HEK293 (cell line): Measurements from ENCODE around the gene SMIM29.

Experiments
- CTCF ChIA-PET: fragments of 350-600 bp; formaldehyde crosslinking; extraction: SDS; loops from one replicate; lab custom pipeline; 2021; ENCODE audit warnings: antibody characterized with exemption; lab: Yijun Ruan, JAX
- POLR2A ChIA-PET: fragments of 300-600 bp; formaldehyde crosslinking; extraction: SDS; loops from one replicate; lab custom pipeline; 2020; ENCODE audit warnings: antibody characterized with exemption, inconsistent platforms; lab: Yijun Ruan, JAX
- H3K27ac ChIP-seq: fragments of 200-500 bp; sonication (Bioruptor generic); 2 replicates; pipeline ENCODE4 v1.5.1; 2014; ENCODE audit warnings: low read depth, low read length, control low read depth, inconsistent platforms; ENCODE audit errors: extremely low read depth
- H3K36me3 ChIP-seq, 2 experiments: fragments of 200-500 bp in 1 of 2; sonication (Bioruptor generic) in 1 of 2; 1 replicate in 1 of 2; 2 replicates in 1 of 2; pipeline ENCODE4 v1.5.1; 2014 to 2017; ENCODE audit warnings: inconsistent platforms in 2 of 2, low read length in 2 of 2; ENCODE audit not compliant: control insufficient read depth in 2 of 2, insufficient read depth in 1 of 2
- H3K4me1 ChIP-seq: fragments of 200-500 bp; sonication (Bioruptor generic); 2 replicates; pipeline ENCODE4 v1.5.1; 2014; ENCODE audit warnings: mild to moderate bottlenecking, low read length, inconsistent platforms; ENCODE audit not compliant: control insufficient read depth, insufficient read depth
- H3K4me3 ChIP-seq: 2 replicates; pipeline ENCODE4 v1.5.1; 2011; ENCODE audit warnings: low read depth, mild to moderate bottlenecking, control low read depth, low read length, moderate library complexity
- H3K9me3 ChIP-seq: fragments of 200-500 bp; sonication (Bioruptor generic); 2 replicates; pipeline ENCODE4 v1.5.1; 2014; ENCODE audit warnings: low read depth, low read length, inconsistent platforms; ENCODE audit not compliant: control insufficient read depth, insufficient read depth
- GLI4 ChIP-seq: fragments of 450-650 bp; formaldehyde crosslinking; IDR thresholded peaks from 2 replicates; pipeline ENCODE4 v1.5.1; 2016; ENCODE audit warnings: missing biosample characterization, missing genetic modification characterization
- KLF10 ChIP-seq: fragments of 450-650 bp; IDR thresholded peaks from 2 replicates; pipeline ENCODE4 v1.5.1; 2018; ENCODE audit warnings: missing biosample characterization, mild to moderate bottlenecking, missing genetic modification characterization
- KLF8 ChIP-seq: fragments of 450-650 bp; formaldehyde crosslinking; IDR thresholded peaks from 2 replicates; pipeline ENCODE4 v1.5.1; 2016; ENCODE audit warnings: missing biosample characterization, missing genetic modification characterization
- MZF1 ChIP-seq: fragments of 450-650 bp; formaldehyde crosslinking; IDR thresholded peaks from 2 replicates; pipeline ENCODE4 v1.5.1; 2017; ENCODE audit warnings: missing biosample characterization, missing genetic modification characterization, borderline replicate concordance
- OVOL3 ChIP-seq: fragments of 450-650 bp; formaldehyde crosslinking; IDR thresholded peaks from 2 replicates; pipeline ENCODE4 v1.5.1; 2016; ENCODE audit warnings: missing biosample characterization, missing genetic modification characterization
- SP2 ChIP-seq: fragments of 450-650 bp; formaldehyde crosslinking; IDR thresholded peaks from 2 replicates; pipeline ENCODE4 v1.5.1; 2016; ENCODE audit warnings: missing biosample characterization, missing genetic modification characterization
- WT1 ChIP-seq: fragments of 450-650 bp; formaldehyde crosslinking; IDR thresholded peaks from 2 replicates; pipeline ENCODE4 v1.5.1; 2016; ENCODE audit warnings: missing biosample characterization, missing genetic modification characterization
- YY2 ChIP-seq: fragments of 450-650 bp; formaldehyde crosslinking; IDR thresholded peaks from 2 replicates; pipeline ENCODE4 v1.5.1; 2016; ENCODE audit warnings: missing biosample characterization, missing genetic modification characterization
- ZBTB8A ChIP-seq: fragments of 450-650 bp; formaldehyde crosslinking; IDR thresholded peaks from 2 replicates; pipeline ENCODE4 v1.5.1; 2016; ENCODE audit warnings: missing biosample characterization, missing genetic modification characterization
- ZEB2 ChIP-seq: fragments of 450-650 bp; formaldehyde crosslinking; IDR thresholded peaks from 2 replicates; pipeline ENCODE4 v1.5.1; 2016; ENCODE audit warnings: missing biosample characterization, missing genetic modification characterization
- ZNF146 ChIP-seq: fragments of 450-650 bp; formaldehyde crosslinking; IDR thresholded peaks from 2 replicates; pipeline ENCODE4 v1.5.1; 2016; ENCODE audit warnings: missing biosample characterization, missing genetic modification characterization
- ZNF221 ChIP-seq: fragments of 450-650 bp; formaldehyde crosslinking; IDR thresholded peaks from 2 replicates; pipeline ENCODE4 v1.5.1; 2017; ENCODE audit warnings: missing biosample characterization, missing genetic modification characterization, borderline replicate concordance
- ZNF23 ChIP-seq: fragments of 450-650 bp; formaldehyde crosslinking; IDR thresholded peaks from 2 replicates; pipeline ENCODE4 v1.5.1; 2016; ENCODE audit warnings: missing biosample characterization, missing genetic modification characterization, borderline replicate concordance
- ZNF311 ChIP-seq: fragments of 450-650 bp; formaldehyde crosslinking; IDR thresholded peaks from 2 replicates; pipeline ENCODE4 v1.5.1; 2017; ENCODE audit warnings: missing biosample characterization, missing genetic modification characterization, borderline replicate concordance
- ZNF335 ChIP-seq: fragments of 450-650 bp; formaldehyde crosslinking; conservative IDR thresholded peaks from 2 replicates; pipeline ENCODE4 v1.5.1; 2016; ENCODE audit warnings: missing biosample characterization, missing genetic modification characterization
- ZNF366 ChIP-seq: fragments of 450-650 bp; formaldehyde crosslinking; conservative IDR thresholded peaks from 2 replicates; pipeline ENCODE4 v1.5.1; 2016; ENCODE audit warnings: missing biosample characterization, missing genetic modification characterization
- ZNF394 ChIP-seq: fragments of 450-650 bp; formaldehyde crosslinking; IDR thresholded peaks from 2 replicates; pipeline ENCODE4 v1.5.1; 2016; ENCODE audit warnings: missing biosample characterization, missing genetic modification characterization, mild to moderate bottlenecking, moderate library complexity, borderline replicate concordance
- ZNF548 ChIP-seq: fragments of 450-650 bp; formaldehyde crosslinking; IDR thresholded peaks from 2 replicates; pipeline ENCODE4 v1.5.1; 2016; ENCODE audit warnings: missing biosample characterization, missing genetic modification characterization
- ZNF571 ChIP-seq: fragments of 450-650 bp; formaldehyde crosslinking; IDR thresholded peaks from 2 replicates; pipeline ENCODE4 v1.5.0; 2017; ENCODE audit warnings: missing biosample characterization, missing genetic modification characterization
- ZNF624 ChIP-seq: fragments of 450-650 bp; formaldehyde crosslinking; IDR thresholded peaks from 2 replicates; pipeline ENCODE4 v1.5.1; 2017; ENCODE audit warnings: missing biosample characterization, missing genetic modification characterization
- ZNF777 ChIP-seq: fragments of 450-650 bp; formaldehyde crosslinking; IDR thresholded peaks from 2 replicates; pipeline ENCODE4 v1.5.1; 2017; ENCODE audit warnings: missing biosample characterization, missing genetic modification characterization, borderline replicate concordance
- TF ChIP-seq, protein P1 (sequence below): fragments of 450-650 bp; formaldehyde crosslinking; IDR thresholded peaks from 2 replicates; pipeline ENCODE4 v1.5.1; 2016; ENCODE audit warnings: missing biosample characterization, missing genetic modification characterization, borderline replicate concordance
- TF ChIP-seq, protein P2 (sequence below): sonication (generic); formaldehyde crosslinking; IDR thresholded peaks from 2 replicates; pipeline ENCODE4 v1.8.1; 2022; ENCODE audit warnings: mild to moderate bottlenecking, moderate library complexity, missing genetic modification reagents
- TF ChIP-seq, protein P3 (sequence below): fragments of 450-650 bp; formaldehyde crosslinking; optimal IDR thresholded peaks from 2 replicates; pipeline ENCODE3; 2016; ENCODE audit warnings: missing biosample characterization, mild to moderate bottlenecking, missing genetic modification characterization
- TF ChIP-seq, protein P4 (sequence below): fragments of 450-650 bp; formaldehyde crosslinking; IDR thresholded peaks from 2 replicates; pipeline ENCODE4 v1.5.1; 2016; ENCODE audit warnings: missing biosample characterization, missing genetic modification characterization, borderline replicate concordance

SMIM29 gene

DNA sequence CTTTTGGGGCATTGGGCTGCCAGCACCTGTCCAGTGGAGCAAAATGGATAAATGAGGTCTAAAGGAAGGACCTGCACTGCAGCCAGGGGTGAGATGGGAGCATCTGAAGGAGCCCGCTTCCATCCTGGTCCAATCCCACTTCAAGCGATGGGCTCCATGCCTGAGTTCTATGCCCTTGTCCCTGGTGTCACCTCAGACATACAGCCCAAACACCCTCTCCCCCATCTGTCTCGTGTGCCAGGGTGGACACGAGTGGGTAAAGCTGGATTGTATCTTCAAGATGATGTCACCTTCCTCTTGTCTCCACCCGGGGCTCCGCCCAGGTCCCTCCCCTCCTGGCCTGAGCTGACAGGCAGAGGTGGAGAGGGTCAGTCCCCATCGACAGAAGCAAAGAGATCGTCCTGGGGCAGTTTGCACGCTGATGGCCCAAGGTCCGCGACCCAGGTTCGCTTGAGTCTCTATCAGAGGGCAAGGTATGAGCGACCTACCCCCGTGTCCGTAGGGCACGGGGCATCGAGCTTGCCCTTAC, 544 bp downstream of the SMIM29 start (continued):
- TF ChIP-seq, protein P1, sequence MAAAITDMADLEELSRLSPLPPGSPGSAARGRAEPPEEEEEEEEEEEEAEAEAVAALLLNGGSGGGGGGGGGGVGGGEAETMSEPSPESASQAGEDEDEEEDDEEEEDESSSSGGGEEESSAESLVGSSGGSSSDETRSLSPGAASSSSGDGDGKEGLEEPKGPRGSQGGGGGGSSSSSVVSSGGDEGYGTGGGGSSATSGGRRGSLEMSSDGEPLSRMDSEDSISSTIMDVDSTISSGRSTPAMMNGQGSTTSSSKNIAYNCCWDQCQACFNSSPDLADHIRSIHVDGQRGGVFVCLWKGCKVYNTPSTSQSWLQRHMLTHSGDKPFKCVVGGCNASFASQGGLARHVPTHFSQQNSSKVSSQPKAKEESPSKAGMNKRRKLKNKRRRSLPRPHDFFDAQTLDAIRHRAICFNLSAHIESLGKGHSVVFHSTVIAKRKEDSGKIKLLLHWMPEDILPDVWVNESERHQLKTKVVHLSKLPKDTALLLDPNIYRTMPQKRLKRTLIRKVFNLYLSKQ (tag by site-specific recombination), result no peak
- no peak; the same call in 1 of the 2 replicates for TF ChIP-seq ZNF777 (tag by site-specific recombination)
- TF ChIP-seq ZNF311 (tag by site-specific recombination), result no peak
- TF ChIP-seq MZF1 (tag by site-specific recombination), result 0 out of 2 replicates have a peak, but pooled peaks have one; percentile 5
- no peak for TF ChIP-seq KLF10 (tag by site-specific recombination)
- 0 out of 2 replicates have a peak, but pooled peaks have one; percentile 13 for TF ChIP-seq OVOL3 (tag by site-specific recombination)
- TF ChIP-seq ZNF221 (tag by site-specific recombination), result no peak
- no peak for TF ChIP-seq ZBTB8A (tag by site-specific recombination)
- no peak for TF ChIP-seq YY2 (tag by site-specific recombination)
- 0 out of 2 replicates have a peak, but pooled peaks have one; percentile 56 for TF ChIP-seq ZEB2
- TF ChIP-seq ZNF335 (tag by site-specific recombination), result no peak
- peak; percentile 13; the same call in 1 of the 2 replicates for TF ChIP-seq WT1 (tag by site-specific recombination)

DNA sequence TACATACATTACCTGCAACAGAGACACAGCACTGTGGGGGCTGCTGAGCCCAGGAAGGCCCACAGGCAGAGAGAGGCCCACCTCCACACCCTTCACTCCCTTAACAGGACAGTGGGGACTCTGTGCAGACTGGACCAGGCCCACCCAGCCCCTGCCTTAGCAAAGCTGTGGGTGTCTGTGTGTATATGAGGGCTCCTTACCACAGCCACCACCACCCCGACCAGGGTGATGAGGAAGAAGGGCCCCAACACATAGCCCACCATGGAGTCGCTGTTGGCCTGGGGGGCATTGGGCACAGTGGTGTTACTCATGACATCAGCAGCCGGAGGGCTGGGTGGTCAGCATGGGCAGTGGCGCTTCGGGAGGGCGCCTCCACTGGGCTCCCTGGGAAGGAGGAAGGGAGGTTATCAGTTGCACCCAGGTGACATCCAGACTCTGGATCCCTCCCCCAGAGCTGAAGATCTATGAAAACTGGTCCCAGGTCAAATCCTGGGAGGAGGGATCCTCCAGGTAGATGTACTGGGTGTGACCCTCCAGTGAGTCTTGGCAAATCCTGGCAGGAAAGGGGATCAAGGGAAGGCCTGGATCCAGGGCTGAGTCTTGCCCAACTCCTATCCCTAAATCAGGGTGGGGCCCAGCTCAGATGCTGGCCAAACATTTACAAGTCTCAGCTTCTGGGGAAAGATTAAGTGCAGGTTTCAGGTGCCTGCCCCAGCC, 1.2 kb downstream of the SMIM29 start:
- CTCF ChIA-PET, result interaction anchor here (0.5 to 4.9 kb wide), 14 partner anchors 11 to 1708 kb away, joined by 3 to 101 read pairs (median 6); partner anchors contain the start of genes HMGA1 and NUDT3
- Histone ChIP-seq H3K9me3 (no peaks in the 10 kb centered on the region), H3K4me3 (no peak overlapping the region), H3K36me3 (peaks cover 0 to 25% of the 10 kb centered on the region in 2 experiments; a peak in 1 of 3 replicates), H3K4me1 (peaks cover 3% of the 10 kb centered on the region), H3K27ac (no peak overlapping the region)
- POLR2A ChIA-PET, result interaction anchor here (1.4 to 4.5 kb wide), 4 partner anchors 24 to 178 kb away, joined by 5 to 54 read pairs (median 16); partner anchors contain the start of gene RPS10
- peak; percentile 23 for TF ChIP-seq SP2 (tag by site-specific recombination)
- TF ChIP-seq ZNF571 (tag by site-specific recombination), result no peak
- no peak for TF ChIP-seq ZNF548 (tag by site-specific recombination)
- no peak for TF ChIP-seq ZNF624 (tag by site-specific recombination)
- TF ChIP-seq ZNF146 (tag by site-specific recombination), result no peak
- TF ChIP-seq, protein P2, sequence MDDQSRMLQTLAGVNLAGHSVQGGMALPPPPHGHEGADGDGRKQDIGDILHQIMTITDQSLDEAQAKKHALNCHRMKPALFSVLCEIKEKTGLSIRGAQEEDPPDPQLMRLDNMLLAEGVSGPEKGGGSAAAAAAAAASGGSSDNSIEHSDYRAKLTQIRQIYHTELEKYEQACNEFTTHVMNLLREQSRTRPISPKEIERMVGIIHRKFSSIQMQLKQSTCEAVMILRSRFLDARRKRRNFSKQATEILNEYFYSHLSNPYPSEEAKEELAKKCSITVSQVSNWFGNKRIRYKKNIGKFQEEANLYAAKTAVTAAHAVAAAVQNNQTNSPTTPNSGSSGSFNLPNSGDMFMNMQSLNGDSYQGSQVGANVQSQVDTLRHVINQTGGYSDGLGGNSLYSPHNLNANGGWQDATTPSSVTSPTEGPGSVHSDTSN, result no peak
- TF ChIP-seq, protein P3, sequence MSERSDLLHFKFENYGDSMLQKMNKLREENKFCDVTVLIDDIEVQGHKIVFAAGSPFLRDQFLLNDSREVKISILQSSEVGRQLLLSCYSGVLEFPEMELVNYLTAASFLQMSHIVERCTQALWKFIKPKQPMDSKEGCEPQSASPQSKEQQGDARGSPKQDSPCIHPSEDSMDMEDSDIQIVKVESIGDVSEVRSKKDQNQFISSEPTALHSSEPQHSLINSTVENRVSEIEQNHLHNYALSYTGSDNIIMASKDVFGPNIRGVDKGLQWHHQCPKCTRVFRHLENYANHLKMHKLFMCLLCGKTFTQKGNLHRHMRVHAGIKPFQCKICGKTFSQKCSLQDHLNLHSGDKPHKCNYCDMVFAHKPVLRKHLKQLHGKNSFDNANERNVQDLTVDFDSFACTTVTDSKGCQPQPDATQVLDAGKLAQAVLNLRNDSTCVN (tag by site-specific recombination), result no peak
- TF ChIP-seq ZNF366 (tag by site-specific recombination), result 0 out of 2 replicates have a peak, but pooled peaks have one; percentile 14
- TF ChIP-seq, protein P4, sequence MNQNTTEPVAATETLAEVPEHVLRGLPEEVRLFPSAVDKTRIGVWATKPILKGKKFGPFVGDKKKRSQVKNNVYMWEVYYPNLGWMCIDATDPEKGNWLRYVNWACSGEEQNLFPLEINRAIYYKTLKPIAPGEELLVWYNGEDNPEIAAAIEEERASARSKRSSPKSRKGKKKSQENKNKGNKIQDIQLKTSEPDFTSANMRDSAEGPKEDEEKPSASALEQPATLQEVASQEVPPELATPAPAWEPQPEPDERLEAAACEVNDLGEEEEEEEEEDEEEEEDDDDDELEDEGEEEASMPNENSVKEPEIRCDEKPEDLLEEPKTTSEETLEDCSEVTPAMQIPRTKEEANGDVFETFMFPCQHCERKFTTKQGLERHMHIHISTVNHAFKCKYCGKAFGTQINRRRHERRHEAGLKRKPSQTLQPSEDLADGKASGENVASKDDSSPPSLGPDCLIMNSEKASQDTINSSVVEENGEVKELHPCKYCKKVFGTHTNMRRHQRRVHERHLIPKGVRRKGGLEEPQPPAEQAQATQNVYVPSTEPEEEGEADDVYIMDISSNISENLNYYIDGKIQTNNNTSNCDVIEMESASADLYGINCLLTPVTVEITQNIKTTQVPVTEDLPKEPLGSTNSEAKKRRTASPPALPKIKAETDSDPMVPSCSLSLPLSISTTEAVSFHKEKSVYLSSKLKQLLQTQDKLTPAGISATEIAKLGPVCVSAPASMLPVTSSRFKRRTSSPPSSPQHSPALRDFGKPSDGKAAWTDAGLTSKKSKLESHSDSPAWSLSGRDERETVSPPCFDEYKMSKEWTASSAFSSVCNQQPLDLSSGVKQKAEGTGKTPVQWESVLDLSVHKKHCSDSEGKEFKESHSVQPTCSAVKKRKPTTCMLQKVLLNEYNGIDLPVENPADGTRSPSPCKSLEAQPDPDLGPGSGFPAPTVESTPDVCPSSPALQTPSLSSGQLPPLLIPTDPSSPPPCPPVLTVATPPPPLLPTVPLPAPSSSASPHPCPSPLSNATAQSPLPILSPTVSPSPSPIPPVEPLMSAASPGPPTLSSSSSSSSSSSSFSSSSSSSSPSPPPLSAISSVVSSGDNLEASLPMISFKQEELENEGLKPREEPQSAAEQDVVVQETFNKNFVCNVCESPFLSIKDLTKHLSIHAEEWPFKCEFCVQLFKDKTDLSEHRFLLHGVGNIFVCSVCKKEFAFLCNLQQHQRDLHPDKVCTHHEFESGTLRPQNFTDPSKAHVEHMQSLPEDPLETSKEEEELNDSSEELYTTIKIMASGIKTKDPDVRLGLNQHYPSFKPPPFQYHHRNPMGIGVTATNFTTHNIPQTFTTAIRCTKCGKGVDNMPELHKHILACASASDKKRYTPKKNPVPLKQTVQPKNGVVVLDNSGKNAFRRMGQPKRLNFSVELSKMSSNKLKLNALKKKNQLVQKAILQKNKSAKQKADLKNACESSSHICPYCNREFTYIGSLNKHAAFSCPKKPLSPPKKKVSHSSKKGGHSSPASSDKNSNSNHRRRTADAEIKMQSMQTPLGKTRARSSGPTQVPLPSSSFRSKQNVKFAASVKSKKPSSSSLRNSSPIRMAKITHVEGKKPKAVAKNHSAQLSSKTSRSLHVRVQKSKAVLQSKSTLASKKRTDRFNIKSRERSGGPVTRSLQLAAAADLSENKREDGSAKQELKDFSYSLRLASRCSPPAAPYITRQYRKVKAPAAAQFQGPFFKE (tag by site-specific recombination), result no peak
- 0 out of 2 replicates have a peak, but pooled peaks have one; percentile 15 for TF ChIP-seq ZNF394 (tag by site-specific recombination)
- peak; percentile 14; the same call in 1 of the 2 replicates for TF ChIP-seq KLF8 (tag by site-specific recombination)
- no peak for TF ChIP-seq GLI4
- no peak for TF ChIP-seq ZNF23 (tag by site-specific recombination)
